GM12878 (cell line): ENCODE results near the gene NRXN3. TPM values are rescaled to one million over a fixed set of nuclear protein-coding genes. Genes with fewer than 3 reads are reported as not detected.

ENCODE experiments used
- ATAC-seq: fragments of 200-7000 bp; cut with Tn5 transposase; 3 replicates; pipeline ENCODE4 v1.9.1; 2020; ENCODE audit warnings: mild to moderate bottlenecking, moderate library complexity
- BruUV-seq: library from RNA; stranded (reverse); fragments of 400-500 nt; replicated peaks from 2 replicates; lab custom pipeline; 2021; lab: Mats Ljungman, UMichigan
- CTCF ChIA-PET: fragments of 300-600 bp; sonication (Branson Sonifier 250); formaldehyde crosslinking; extraction: SDS; loops from one replicate; lab custom pipeline; 2021; ENCODE audit warnings: inconsistent platforms; lab: Yijun Ruan, JAX
- POLR2A ChIA-PET: fragments of 350-600 bp; formaldehyde crosslinking; extraction: SDS; loops from one replicate; lab custom pipeline; 2021; ENCODE audit warnings: inconsistent platforms; lab: Charles Lee
- RAD21 ChIA-PET: fragments of 300-600 bp; sonication (Branson Sonifier 250); formaldehyde crosslinking; loops from one replicate; lab custom pipeline; 2023; ENCODE audit warnings: antibody characterized with exemption; ENCODE audit not compliant: unreplicated experiment; lab: Charles Lee
- SMC1A ChIA-PET: fragments of 300-600 bp; sonication (Branson Sonifier 250); formaldehyde crosslinking; loops from one replicate; lab custom pipeline; 2023; ENCODE audit not compliant: unreplicated experiment, uncharacterized antibody; lab: Charles Lee
- DNase-seq: peaks from one replicate; pipeline ENCODE4 v3.0.0-alpha.2; 2011; ENCODE audit warnings: low read depth, low spot score
- FAIRE-seq: peaks from 3 replicates; lab custom pipeline; 2011; peaks lifted over from hg19 to GRCh38; lab: Jason Lieb, UNC
- H2AFZ ChIP-seq: 2 replicates; pipeline ENCODE4 v1.6.0; 2011; ENCODE audit warnings: low read depth, low read length, control low read depth; ENCODE audit not compliant: control insufficient read depth
- H3K27ac ChIP-seq: 2 replicates; pipeline ENCODE4 v1.5.1; 2011; ENCODE audit warnings: control low read depth; ENCODE audit not compliant: control insufficient read depth, insufficient read depth
- H3K27me3 ChIP-seq, 2 experiments: replicated peaks in 1 of 2; 2 replicates each; pipeline versions ENCODE4 v1.6.0 to v1.6.1; 2011; ENCODE audit warnings: low read length in 1 of 2; ENCODE audit not compliant: control insufficient read depth in 2 of 2, insufficient read depth in 2 of 2
- H3K36me3 ChIP-seq, 2 experiments: 2 replicates each; pipeline ENCODE4 v1.5.1; 2011; ENCODE audit warnings: low read length in 1 of 2; ENCODE audit not compliant: control insufficient read depth in 2 of 2, insufficient read depth in 2 of 2
- H3K4me1 ChIP-seq: 2 replicates; pipeline ENCODE4 v1.6.1; 2011; ENCODE audit warnings: mild to moderate bottlenecking, low read length, moderate library complexity, mixed read lengths; ENCODE audit not compliant: control insufficient read depth, insufficient read depth
- H3K4me2 ChIP-seq: 2 replicates; pipeline ENCODE4 v1.6.0; 2011; ENCODE audit warnings: control low read depth; ENCODE audit not compliant: control insufficient read depth, insufficient read depth
- H3K4me3 ChIP-seq: fragments of 200-600 bp; sonication (generic); 2 replicates; pipeline ENCODE4 v1.5.1; 2016
- H3K79me2 ChIP-seq: 2 replicates; pipeline ENCODE4 v1.6.0; 2011; ENCODE audit warnings: low read length; ENCODE audit not compliant: control insufficient read depth, insufficient read depth
- H3K9ac ChIP-seq: 2 replicates; pipeline ENCODE4 v1.8.0; 2011; ENCODE audit warnings: low read length, control low read depth, mixed read lengths; ENCODE audit not compliant: control insufficient read depth, insufficient read depth
- H3K9me3 ChIP-seq: replicated peaks from 3 replicates; pipeline ENCODE4 v1.5.1; 2011; ENCODE audit warnings: mild to moderate bottlenecking, low read length; ENCODE audit not compliant: control insufficient read depth, insufficient read depth
- H4K20me1 ChIP-seq: 2 replicates; pipeline ENCODE4 v1.6.0; 2011; ENCODE audit not compliant: control insufficient read depth, insufficient read depth
- CREM ChIP-seq: IDR thresholded peaks from 2 replicates; pipeline ENCODE4 v1.6.1; 2014; ENCODE audit warnings: antibody characterized with exemption, low read depth
- DPF2 ChIP-seq: fragments of 450-650 bp; IDR thresholded peaks from 2 replicates; pipeline ENCODE4 v1.6.1; 2017; ENCODE audit warnings: mild to moderate bottlenecking
- EED ChIP-seq: sonication (generic); IDR thresholded peaks from 2 replicates; pipeline ENCODE4 v1.6.1; 2016; ENCODE audit warnings: antibody characterized with exemption, low read depth
- ETV6 ChIP-seq, 2 experiments: fragments of 450-650 bp in 1 of 2; IDR thresholded peaks in 1 of 2; conservative IDR thresholded peaks in 1 of 2; 2 replicates each; pipeline ENCODE4 v1.6.1; 2014; ENCODE audit warnings: antibody characterized with exemption in 1 of 2, borderline replicate concordance in 1 of 2, low read depth in 1 of 2, mild to moderate bottlenecking in 1 of 2, moderate library complexity in 1 of 2
- HDAC2 ChIP-seq: fragments of 200-600 bp; sonication (generic); IDR thresholded peaks from 2 replicates; pipeline ENCODE4 v1.6.1; 2017
- IKZF2 ChIP-seq, 2 experiments: fragments of 450-650 bp; IDR thresholded peaks; 2 replicates each; pipeline ENCODE4 v1.6.1; 2017; ENCODE audit warnings: mild to moderate bottlenecking in 2 of 2, moderate library complexity in 2 of 2
- NRF1 ChIP-seq: conservative IDR thresholded peaks from 2 replicates; pipeline ENCODE4 v1.6.1; 2011; ENCODE audit warnings: mild to moderate bottlenecking, low read depth, low read length, improper control_type of control experiment
- RAD21 ChIP-seq: IDR thresholded peaks from 2 replicates; pipeline ENCODE4 v1.6.1; 2011; ENCODE audit warnings: mild to moderate bottlenecking, low read depth, low read length, moderate library complexity; ENCODE audit not compliant: insufficient read depth
- SIX5 ChIP-seq: IDR thresholded peaks from 2 replicates; pipeline ENCODE4 v1.6.1; 2011; ENCODE audit warnings: mild to moderate bottlenecking, low read depth, low read length, moderate library complexity; ENCODE audit not compliant: severe bottlenecking
- WGBS: methylation state at CpG from one replicate; pipeline ENCODE4 v1.1.6; 2016; ENCODE audit warnings: low lambda C conversion rate; ENCODE audit not compliant: insufficient replicate concordance, insufficient coverage; ENCODE audit errors: missing lambda C conversion rate; 5-methylcytosine and 5-hydroxymethylcytosine counted together
- in situ Hi-C: fragments of 300-500 bp; cut with MboI; formaldehyde crosslinking; loops from 9 replicates; pipeline ENCODE4 v1.14.3; 2018; ENCODE audit warnings: mixed read lengths
- intact Hi-C: fragments of 100-400 bp; cut with micrococcal nuclease; formaldehyde crosslinking; loops from one replicate; pipeline ENCODE4 v1.14.2; 2022; ENCODE audit not compliant: unreplicated experiment
- polyA plus RNA-seq, 11 experiments: library from polyadenylated mRNA; depleted of rRNA in 4 of 11; unstranded in 6 of 11; stranded (reverse) in 5 of 11; fragments of >200 nt; fragmentation: Nextera tagmentation in 4 of 11; fragmentation: Illumina TruSeq in 1 of 11; extraction: Ambion mirVana in 4 of 11; extraction: Trizol in 1 of 11; gene quantifications; 1 replicate in 1 of 11; 2 replicates in 10 of 11; pipeline versions ENCODE4 v1.2.1 to v1.2.3, GENCODE V29; 2011 to 2016; ENCODE audit warnings: inconsistent platforms in 2 of 11, missing spikeins in 2 of 11, low read depth in 1 of 11
- total RNA-seq, 4 experiments: library from RNA; depleted of rRNA in 3 of 4; stranded (reverse); fragments of >200 nt in 3 of 4; fragmentation: Illumina TruSeq in 1 of 4; extraction: Trizol in 1 of 4; gene quantifications; 2 replicates each; pipeline versions ENCODE4 v1.2.1 to v1.2.3, GENCODE V29; 2013 to 2021
- TF ChIP-seq, protein P1 (sequence below): IDR thresholded peaks from 2 replicates; pipeline ENCODE4 v1.6.1; 2012; ENCODE audit warnings: low read depth, low read length, improper control_type of control experiment
- TF ChIP-seq, protein P2 (sequence below): fragments of 450-650 bp; IDR thresholded peaks from 2 replicates; pipeline ENCODE4 v1.6.1; 2017; ENCODE audit warnings: mild to moderate bottlenecking
- TF ChIP-seq, protein P3 (sequence below): IDR thresholded peaks from 2 replicates; pipeline ENCODE4 v1.6.1; 2012; ENCODE audit warnings: improper control_type of control experiment, low read depth, low read length; ENCODE audit not compliant: insufficient replicate concordance
- TF ChIP-seq, protein P4 (sequence below): fragments of 450-650 bp; IDR thresholded peaks from 2 replicates; pipeline ENCODE4 v1.6.1; 2017; ENCODE audit warnings: borderline replicate concordance

The NRXN3 gene
- total and polyA plus RNA-seq, 10 of the 15 experiments (the other 5 are each of a cell fraction or from before 2014, with no cell fraction given): 0.52 to 3.3 (median 1.4) TPM

DNA sequence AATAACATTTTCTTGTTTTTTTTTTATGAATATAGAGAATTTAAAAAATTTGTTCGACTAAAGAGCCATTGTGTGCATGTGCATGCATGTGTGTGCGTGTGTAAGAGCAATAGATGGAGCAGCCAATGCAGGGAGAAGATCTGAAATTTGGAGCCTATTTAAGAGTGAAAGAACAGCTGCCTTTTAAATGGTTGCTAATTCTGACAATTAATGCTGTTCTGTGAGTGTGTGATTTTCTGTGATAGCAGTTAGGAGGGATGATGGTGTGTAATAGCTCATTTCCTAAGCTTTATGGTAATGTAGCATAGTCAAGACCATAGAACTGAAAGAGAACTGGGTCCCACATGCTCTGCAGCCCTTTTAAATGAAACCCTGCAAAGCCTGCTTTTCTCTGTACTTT, 137.9 kb downstream of the NRXN3 start (continued):
- TF ChIP-seq HDAC2: no peak
- TF ChIP-seq RAD21: no peak

DNA sequence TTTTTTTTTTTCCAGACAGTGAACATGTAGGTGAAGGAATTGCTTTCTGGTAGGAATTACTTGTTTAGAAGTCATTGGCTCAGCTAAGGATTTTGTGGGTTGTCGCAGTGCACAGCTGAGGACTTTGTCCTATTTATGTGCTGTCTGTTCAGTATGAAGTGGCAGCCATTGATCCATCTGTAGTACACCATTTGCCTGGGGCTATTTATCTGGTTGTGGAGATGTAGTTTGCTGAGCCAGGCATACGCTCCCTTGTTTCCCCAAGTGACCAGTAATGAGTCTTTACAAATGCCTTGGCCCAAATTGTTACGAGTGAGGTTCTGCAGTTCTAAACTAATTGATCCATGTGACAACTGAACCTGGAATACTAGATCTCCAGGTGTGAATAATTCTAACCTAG, 140.1 kb downstream of the NRXN3 start:
- ChIA-PET RAD21 (no interaction called here), CTCF (no interaction called here), POLR2A (interaction anchor here (0.7 kb wide), 1 partner anchor 16 kb away, joined by 3 read pairs; no protein-coding TSS in a partner anchor), SMC1A (no interaction called here)
- 41% methylated on average over 3 of the region's 3 CpGs for WGBS
- intact Hi-C loops: no loop called here
- TF ChIP-seq CREM (no peak), SIX5 (no peak), NRF1 (no peak), IKZF2 (IDR thresholded peaks at IDR 0.05) (no peak), EED (no peak), DPF2 (no peak), ETV6 (conservative IDR thresholded peaks at IDR 0.05 in 1 of 2, IDR thresholded peaks at IDR 0.05 in 1 of 2; ENCODE audit: borderline replicate concordance in 1 of 2, low read depth in 1 of 2) (no peak)
- TF ChIP-seq, protein P1, sequence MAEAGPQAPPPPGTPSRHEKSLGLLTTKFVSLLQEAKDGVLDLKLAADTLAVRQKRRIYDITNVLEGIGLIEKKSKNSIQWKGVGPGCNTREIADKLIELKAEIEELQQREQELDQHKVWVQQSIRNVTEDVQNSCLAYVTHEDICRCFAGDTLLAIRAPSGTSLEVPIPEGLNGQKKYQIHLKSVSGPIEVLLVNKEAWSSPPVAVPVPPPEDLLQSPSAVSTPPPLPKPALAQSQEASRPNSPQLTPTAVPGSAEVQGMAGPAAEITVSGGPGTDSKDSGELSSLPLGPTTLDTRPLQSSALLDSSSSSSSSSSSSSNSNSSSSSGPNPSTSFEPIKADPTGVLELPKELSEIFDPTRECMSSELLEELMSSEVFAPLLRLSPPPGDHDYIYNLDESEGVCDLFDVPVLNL: no peak
- TF ChIP-seq, protein P2, sequence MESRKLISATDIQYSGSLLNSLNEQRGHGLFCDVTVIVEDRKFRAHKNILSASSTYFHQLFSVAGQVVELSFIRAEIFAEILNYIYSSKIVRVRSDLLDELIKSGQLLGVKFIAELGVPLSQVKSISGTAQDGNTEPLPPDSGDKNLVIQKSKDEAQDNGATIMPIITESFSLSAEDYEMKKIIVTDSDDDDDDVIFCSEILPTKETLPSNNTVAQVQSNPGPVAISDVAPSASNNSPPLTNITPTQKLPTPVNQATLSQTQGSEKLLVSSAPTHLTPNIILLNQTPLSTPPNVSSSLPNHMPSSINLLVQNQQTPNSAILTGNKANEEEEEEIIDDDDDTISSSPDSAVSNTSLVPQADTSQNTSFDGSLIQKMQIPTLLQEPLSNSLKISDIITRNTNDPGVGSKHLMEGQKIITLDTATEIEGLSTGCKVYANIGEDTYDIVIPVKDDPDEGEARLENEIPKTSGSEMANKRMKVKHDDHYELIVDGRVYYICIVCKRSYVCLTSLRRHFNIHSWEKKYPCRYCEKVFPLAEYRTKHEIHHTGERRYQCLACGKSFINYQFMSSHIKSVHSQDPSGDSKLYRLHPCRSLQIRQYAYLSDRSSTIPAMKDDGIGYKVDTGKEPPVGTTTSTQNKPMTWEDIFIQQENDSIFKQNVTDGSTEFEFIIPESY: no peak
- TF ChIP-seq, protein P3, sequence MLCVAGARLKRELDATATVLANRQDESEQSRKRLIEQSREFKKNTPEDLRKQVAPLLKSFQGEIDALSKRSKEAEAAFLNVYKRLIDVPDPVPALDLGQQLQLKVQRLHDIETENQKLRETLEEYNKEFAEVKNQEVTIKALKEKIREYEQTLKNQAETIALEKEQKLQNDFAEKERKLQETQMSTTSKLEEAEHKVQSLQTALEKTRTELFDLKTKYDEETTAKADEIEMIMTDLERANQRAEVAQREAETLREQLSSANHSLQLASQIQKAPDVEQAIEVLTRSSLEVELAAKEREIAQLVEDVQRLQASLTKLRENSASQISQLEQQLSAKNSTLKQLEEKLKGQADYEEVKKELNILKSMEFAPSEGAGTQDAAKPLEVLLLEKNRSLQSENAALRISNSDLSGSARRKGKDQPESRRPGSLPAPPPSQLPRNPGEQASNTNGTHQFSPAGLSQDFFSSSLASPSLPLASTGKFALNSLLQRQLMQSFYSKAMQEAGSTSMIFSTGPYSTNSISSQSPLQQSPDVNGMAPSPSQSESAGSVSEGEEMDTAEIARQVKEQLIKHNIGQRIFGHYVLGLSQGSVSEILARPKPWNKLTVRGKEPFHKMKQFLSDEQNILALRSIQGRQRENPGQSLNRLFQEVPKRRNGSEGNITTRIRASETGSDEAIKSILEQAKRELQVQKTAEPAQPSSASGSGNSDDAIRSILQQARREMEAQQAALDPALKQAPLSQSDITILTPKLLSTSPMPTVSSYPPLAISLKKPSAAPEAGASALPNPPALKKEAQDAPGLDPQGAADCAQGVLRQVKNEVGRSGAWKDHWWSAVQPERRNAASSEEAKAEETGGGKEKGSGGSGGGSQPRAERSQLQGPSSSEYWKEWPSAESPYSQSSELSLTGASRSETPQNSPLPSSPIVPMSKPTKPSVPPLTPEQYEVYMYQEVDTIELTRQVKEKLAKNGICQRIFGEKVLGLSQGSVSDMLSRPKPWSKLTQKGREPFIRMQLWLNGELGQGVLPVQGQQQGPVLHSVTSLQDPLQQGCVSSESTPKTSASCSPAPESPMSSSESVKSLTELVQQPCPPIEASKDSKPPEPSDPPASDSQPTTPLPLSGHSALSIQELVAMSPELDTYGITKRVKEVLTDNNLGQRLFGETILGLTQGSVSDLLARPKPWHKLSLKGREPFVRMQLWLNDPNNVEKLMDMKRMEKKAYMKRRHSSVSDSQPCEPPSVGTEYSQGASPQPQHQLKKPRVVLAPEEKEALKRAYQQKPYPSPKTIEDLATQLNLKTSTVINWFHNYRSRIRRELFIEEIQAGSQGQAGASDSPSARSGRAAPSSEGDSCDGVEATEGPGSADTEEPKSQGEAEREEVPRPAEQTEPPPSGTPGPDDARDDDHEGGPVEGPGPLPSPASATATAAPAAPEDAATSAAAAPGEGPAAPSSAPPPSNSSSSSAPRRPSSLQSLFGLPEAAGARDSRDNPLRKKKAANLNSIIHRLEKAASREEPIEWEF: no peak
- TF ChIP-seq, protein P4, sequence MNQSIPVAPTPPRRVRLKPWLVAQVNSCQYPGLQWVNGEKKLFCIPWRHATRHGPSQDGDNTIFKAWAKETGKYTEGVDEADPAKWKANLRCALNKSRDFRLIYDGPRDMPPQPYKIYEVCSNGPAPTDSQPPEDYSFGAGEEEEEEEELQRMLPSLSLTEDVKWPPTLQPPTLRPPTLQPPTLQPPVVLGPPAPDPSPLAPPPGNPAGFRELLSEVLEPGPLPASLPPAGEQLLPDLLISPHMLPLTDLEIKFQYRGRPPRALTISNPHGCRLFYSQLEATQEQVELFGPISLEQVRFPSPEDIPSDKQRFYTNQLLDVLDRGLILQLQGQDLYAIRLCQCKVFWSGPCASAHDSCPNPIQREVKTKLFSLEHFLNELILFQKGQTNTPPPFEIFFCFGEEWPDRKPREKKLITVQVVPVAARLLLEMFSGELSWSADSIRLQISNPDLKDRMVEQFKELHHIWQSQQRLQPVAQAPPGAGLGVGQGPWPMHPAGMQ: no peak
- no peak overlapping the region for H2AFZ ChIP-seq
- H3K27ac ChIP-seq: no peak overlapping the region
- H3K4me3 ChIP-seq: no peak overlapping the region
- H4K20me1 ChIP-seq: no peaks in the 10 kb centered on the region
- H3K27me3 ChIP-seq: peaks cover 0 to 2% of the 10 kb centered on the region in 2 experiments; a peak in 1 of 4 replicates
- BruUV-seq: no TSS peak
- in situ Hi-C loops: no loop called here
- H3K4me1 ChIP-seq: no peaks in the 10 kb centered on the region
- H3K79me2 ChIP-seq: no peaks in the 10 kb centered on the region
- no peaks in the 10 kb centered on the region for H3K9me3 ChIP-seq
- H3K9ac ChIP-seq: no peak overlapping the region
- DNase-seq (no peak), FAIRE-seq (no peak), ATAC-seq (no peak)
- H3K36me3 ChIP-seq: no peaks in the 10 kb centered on the region
- H3K4me2 ChIP-seq: no peak overlapping the region
